Measurements from ENCODE around the gene RPS28.
A peak's percentile ranks its signal among the peaks of the same experiment; 100 is the strongest.
"Not testable (repeated sequence)": the region's sequence is repeated elsewhere in the genome, so short reads cannot be mapped to it uniquely, and the experiment has no call there.

The RPS28 gene

DNA sequence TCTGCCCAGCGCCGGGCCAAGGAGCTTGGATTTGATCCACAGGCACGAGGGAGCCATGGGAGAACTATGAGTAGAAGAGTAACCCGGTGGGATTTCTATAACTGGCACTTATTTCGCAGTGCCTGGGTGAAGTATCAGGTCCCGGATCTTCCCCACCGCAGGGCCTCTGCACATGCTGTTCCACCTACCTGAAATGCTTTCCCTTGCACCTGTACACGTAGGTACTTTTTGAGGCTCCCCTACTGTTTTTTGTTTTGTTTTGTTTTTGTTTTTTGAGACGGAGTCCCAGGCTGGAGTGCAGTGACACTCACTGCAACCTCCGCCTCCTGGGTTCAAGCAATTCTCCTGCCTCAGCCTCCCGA is 22.2 kb downstream of the RPS28 start:
- DNase-seq, result no peak

DNA sequence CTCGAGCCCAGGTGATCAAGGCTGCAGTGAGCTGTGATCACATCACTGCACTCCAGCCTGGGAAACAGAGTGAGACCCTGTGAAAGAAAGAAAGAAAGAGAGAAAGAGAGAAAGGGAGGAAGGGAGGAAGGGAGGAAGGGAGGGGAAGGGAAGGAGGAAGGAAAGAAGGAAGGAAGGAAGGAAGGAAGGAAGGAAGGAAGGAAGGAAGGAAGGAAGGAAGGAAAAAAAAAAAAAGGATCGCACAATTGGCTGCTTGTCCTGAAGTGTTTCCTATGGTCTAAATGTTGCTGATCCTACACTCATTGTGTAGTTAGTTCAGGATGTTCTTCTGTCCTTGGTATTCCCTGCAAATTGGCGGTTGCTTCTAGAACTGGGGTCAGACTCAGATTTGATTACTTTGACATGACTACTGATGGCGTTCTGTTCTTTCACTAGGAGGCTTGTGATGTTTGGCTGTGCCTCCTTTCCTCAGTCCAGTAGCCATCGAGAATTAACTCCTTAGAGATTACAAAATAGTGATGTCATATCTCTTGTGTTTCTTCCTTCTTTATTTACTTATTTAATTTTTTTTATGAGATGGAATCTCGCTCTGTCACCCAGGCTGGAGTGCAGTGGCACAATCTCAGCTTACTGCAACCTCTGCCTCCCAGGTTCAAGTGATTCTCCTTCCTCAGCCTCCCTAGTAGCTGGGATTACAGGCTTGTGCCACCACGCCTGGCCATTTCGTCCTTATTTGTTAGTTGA is 28.5 kb downstream of the RPS28 start:
- DNase-seq, result not testable (repeated sequence)

DNA sequence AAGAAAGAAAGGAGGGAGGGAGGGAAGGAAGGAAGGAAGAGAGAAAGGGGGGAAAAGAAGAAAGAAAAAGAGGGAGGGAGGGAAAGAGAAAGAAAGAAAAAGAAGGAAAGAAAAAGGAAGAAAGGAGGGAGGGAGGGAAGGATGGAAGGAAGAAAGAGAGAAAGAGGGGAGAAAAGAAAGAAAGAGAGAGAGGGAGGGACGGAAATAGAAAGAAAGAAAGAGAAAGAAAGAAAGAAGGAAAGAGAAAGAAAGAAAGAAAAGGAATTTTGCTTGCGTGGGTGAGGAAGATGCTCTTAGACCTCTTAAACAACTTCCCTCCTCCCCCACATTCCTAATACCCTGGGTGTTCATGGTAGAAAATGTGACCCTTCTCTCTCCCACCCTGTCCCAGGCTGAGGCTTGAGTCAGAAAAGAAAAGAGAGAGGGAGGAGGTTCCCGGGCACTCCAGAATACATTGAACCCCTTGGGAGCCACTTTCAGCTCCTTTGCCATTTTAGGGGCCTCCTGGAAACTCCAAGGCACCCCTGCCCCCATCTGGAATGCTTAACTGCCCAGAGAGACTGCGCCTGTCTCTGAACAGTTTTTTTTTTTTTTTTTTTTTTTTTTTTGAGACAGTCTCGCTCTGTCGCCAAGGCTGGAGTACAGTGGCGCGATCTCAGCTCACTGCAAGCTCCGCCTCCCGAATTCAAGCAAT is 31.0 kb downstream of the RPS28 start:
- peak; percentile 40 for DNase-seq

DNA sequence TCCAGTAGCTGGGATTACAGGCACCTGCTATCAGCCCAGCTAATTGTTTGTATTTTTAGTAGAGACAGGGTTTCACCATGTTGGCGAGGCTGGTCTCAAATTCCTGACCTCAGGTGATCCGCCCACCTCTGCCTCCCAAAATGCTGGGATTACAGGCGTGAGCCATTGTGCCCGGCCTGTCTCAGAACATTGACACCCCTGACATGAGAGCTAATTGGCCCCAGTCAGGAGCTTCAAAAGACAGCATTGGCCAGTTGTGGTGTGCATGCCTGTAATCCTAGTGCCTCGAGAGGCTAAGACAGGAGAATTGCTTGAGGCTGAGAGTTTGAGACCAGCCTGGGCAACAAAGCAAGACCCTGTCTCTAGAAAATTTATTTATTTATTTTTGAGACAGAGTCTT is 31.5 kb downstream of the RPS28 start:
- DNase-seq, result not testable (repeated sequence)

DNA sequence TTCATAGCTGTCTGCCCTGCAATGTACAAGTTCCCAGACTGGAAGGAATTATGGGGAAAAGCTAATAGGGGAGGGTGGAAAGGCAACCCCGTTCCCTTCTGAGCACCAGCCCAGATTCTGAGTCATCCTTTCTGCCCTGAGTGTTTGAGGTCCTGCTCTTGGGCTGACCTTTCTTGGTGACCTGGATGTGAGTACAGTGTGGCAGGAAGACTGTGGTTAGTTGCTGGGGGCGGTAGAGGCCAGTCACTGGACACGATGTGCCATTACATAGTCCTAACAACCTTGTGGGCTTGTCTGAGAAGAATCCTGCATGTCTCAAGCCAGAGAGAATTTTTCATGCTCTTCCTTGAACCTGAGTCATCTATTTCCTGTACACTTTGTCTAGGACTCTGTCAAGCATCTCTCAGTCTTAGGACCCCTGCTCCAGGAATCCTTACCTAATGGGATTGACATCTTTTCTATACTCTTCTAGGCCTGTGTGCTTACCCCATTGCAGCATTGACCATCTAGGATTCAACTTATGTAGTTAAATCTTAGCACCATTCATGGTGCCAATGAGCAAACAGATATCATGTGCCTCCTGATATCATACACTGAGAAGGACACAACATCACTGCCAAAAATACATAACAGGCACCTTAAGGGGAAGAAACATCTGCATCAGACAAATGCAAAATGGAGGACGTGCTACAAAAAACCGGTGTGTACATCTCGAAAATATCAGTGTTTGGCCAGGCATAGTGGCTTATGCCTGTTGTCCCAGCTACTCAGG is 34.5 kb downstream of the RPS28 start:
- DNase-seq, result peak; percentile 95

DNA sequence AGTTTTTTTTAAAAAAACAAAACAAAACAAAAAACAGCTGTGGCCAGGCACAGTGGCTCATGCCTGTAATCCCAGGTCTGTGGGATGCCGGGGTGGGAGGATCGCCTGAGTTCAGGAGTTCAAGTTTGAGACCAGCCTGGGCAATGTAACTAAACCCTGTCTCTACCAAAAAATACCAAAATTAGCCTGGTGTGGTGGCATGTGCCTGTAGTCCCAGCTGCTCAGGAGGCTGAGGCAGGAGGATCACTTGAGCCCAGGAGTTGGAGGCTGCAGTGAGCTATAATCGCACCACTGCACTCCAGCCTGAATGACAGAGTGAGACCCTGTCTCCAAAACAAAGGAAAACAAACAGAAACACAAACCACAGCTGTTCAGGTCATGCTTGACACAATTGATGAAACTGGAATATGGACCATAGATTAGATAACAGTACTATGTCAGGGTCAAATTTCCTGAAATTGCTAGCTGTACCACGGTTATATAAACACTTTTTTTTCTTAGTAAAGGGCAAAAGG is 35.8 kb downstream of the RPS28 start:
- DNase-seq, result no peak

DNA sequence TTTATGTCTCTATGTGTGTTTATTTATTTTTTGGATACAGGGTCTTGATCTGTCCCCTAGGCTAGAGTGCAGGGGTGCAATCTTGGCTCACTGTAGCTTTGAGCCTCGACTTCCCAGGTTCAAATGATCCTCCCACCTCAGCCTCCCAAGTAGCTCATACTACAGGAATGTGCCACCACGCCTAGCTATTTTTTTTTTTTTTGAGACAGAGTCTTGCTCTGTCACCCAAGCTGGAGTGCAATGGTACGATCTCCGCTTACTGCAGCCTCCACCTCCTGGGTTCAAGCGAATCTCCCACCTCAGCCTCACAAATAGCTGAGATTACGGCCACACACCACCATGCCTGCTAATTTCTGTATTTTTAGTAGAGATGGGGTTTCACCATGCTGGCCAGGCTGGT is 37.7 kb downstream of the RPS28 start:
- DNase-seq, result no peak

DNA sequence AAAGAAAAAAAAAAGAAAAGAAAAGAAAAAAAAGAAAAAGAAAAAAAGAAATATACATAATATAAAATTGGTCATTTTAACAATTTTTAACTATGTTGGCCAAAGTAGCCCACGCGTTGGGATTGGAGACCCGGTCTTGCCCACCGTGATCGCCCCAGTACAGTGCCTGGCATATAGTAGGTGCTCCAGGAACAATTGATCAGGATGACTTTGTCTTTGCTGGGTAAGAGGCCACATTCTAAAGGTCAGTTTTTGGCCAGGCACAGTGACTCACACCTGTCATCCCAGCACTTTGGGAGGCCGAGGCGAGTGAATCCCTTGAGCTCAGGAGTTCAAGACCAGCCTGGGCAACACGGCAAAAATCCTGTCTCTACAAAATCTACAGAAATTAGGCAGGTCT is 38.9 kb downstream of the RPS28 start:
- DNase-seq, result no peak

DNA sequence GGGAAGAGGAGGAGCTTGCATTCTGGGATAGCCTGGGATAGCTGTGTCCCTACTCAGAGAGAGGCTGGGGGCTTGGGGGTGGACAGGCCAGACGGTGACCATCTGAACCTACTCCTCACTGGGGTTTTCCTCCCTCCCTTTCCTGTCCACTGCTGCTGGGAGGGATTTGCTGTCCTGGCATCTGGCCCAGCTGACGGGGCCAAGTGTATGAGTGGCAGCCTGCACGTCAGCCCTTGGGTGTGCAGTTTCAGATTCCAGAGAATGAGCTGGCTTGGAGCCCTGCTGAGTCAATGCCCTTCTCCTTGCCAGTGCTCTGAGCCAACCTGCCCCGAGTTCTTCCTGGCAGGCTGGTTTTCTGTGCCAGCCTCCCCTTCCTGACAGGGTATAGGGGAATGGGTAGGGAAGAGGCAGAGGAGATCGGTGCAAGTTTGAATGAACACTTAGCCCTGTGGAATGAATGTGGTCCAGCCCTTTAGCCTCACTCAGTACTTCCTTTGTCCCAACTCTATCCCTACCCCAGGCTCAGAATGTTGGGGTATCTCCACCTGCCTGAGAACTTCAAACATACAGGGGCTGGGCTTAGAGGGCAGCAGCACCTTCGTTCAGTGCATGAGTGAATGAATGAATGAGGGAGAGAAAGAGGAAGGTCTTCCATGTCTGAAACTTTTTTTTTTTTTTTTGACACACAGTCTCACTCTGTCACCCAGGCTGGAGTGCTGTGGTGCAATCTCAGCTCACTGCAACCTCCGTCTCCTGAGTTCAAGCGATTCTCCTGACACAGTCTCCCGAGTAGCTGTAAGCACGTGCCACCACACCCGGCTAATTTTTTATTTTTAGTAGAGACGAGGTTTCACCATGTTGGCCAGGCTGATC is 40.9 kb downstream of the RPS28 start:
- peak; percentile 98 for DNase-seq

DNA sequence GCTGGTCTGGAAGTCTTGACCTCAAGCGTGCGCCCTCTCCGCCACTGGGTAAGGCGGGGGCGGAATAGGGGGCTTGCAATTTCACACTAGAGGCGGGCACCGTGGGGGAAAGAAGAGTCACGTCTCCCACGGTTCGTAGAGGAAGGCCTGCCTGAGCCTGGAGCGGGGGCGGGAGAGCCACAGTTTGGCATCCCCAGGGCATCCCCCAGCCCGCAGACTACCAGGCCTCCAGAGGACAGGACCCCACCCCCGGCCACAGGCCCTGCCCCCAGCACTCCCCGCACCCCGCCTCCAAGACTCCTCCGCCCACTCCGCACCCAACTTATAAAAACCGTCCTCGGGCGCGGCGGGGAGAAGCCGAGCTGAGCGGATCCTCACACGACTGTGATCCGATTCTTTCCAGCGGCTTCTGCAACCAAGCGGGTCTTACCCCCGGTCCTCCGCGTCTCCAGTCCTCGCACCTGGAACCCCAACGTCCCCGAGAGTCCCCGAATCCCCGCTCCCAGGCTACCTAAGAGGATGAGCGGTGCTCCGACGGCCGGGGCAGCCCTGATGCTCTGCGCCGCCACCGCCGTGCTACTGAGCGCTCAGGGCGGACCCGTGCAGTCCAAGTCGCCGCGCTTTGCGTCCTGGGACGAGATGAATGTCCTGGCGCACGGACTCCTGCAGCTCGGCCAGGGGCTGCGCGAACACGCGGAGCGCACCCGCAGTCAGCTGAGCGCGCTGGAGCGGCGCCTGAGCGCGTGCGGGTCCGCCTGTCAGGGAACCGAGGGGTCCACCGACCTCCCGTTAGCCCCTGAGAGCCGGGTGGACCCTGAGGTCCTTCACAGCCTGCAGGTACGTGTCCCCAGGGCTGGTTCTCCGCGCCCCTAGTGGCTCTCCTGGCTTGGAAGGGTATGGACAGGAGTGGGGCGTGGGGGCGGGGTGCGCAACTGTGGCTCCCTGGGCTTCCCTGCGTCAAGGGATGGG is 42.8 kb downstream of the RPS28 start, which contains the start of gene ANGPTL4:
TSS of gene ANGPTL4 (plus strand) at position 353 of the 969 bp plus-strand sequence. CDS start at position 520, 167 bp downstream.
- peak; percentile 88 for DNase-seq

DNA sequence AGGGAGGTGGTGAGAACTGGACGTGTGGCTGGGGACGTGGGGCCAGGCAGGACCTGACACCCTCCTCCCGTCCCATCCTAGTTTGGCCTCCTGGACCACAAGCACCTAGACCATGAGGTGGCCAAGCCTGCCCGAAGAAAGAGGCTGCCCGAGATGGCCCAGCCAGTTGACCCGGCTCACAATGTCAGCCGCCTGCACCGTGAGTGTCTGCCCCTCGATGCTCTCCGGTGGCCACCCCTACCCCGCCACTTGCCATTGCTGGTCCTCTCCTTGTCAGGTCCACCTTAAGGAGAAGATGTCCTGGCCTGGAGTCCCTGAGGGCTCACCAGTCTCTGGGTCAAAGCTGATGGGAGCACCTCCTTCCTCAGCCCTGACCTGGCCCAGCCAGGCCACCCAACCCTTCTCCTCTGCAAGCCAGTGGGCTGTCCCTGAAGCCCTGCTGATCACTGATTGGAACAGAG is 44.9 kb downstream of the RPS28 start:
- no peak for DNase-seq

DNA sequence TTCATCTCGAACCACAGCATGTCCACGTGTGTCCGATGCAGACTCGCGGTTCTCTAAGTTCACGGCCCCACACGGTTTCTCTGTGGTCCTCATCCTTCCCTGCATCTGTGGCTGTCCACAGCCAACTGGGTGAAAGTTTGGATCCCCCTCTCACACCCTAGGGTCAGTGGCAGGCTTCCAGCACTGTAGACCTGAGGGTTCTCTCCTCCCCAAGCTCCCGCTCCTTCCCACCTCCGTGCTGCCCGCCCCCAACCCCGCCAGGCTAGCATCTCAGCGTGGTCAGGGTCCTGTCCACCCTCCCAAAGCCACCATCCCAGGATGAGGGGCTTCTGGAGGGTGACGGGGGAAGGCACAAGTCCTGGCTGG is 45.6 kb downstream of the RPS28 start:
- no peak for DNase-seq

DNA sequence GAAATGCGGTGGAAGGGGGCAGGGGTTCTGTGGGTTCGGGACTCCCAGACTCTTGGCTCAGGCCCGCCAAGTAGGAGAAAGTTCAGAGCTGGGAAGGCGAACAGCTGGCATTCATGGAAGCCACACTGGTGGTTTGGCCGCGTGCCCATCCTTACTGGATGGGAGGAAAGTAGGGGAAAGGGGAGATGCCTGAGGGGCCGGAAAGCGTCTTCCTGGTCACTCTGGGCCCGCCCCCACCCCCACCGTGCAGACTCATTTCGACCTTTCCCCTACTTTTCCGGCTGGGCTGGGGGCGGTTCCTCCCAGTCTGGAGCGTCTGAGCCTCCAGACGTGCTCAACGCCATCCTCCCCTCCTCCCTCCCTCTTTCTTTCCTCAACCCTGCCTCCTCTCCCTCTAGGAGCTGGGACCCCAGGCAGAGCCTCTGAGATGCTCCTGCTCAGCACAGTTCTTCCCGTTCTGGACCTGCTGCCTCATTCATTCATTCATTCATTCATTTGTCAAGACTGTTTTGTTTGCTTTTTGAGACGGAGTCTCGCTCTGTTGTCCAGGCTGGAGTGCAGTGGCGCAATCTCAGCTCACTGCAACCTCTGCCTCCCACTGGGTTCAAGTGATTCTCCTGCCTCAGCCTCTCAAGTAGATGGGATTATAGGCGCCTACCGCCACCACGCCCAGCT is 46.2 kb downstream of the RPS28 start:
- DNase-seq, result peak; percentile 37

DNA sequence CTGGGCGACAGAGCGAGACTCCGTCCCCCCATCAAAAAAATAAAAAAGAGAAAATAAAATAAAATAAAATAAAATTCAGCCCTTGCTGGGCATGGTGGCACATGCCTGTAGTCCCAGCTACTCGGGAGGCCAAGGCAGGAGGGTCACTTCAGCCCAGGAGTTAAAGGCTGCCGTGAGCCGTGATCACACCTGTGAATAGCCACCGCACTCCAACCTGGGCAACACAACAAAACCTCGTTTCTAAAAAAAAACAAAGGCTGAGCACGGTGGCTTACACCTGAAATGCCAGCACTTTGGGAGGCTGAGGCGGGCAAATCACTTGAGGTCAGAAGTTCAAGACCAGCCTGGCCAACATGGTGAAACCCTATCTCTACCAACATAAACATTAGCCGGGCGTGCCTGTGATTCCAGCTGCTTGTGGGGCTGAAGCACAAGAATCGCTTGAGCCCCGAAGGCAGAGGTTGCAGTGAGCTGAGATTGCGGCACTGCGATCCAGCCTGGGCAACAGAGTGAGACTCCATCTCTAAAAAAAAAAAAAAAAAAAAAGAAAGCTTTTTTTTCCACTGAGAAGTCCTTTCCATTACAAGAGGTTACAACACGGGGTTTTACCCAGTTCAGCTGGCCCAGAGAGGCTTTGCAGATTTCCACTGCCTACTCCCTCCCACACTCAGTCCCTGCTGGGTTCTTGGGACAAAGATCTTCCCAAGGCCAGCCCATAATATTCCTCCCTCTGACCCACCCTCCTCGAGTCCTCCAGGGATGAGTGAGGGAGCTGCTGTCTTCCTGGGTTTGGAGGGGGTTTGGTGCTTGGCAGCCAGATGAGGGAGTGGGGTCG is 49.1 kb downstream of the RPS28 start:
- no peak for DNase-seq

DNA sequence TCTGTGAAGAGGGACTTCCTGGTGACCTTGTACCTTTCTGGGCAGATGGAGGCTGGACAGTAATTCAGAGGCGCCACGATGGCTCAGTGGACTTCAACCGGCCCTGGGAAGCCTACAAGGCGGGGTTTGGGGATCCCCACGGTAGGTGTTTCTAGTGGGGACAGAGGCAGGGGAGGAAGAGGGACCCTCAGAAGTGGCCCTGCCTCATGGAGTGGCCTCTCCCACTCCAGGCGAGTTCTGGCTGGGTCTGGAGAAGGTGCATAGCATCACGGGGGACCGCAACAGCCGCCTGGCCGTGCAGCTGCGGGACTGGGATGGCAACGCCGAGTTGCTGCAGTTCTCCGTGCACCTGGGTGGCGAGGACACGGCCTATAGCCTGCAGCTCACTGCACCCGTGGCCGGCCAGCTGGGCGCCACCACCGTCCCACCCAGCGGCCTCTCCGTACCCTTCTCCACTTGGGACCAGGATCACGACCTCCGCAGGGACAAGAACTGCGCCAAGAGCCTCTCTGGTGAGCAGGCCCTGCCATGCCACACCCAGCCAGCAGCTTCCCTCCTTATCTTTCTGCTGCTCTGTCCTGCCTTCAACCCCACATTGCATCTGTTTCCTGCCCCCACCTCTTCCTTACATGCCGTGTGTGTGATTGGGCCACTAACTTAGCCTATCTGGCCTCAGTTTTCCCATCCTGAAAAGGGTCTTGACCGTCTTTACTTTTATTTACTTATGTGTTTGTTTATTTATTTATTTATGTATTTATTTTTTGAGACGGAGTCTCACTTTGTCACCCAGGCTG is 49.9 kb downstream of the RPS28 start:
- DNase-seq, result no peak
